Keratinocyte (primary cell): Measurements from ENCODE around the gene IPPK.

Experiments
- EZH2 ChIP-seq: IDR thresholded peaks from one replicate; pipeline ENCODE4 v1.6.1; 2012; ENCODE audit warnings: inconsistent platforms, mild to moderate bottlenecking, low read length, moderate library complexity
- TF ChIP-seq, protein P1 (sequence below), 3 experiments: IDR thresholded peaks in 1 of 3; conservative IDR thresholded peaks in 1 of 3; optimal IDR thresholded peaks in 1 of 3; 2 replicates in 2 of 3; 3 replicates in 1 of 3; pipeline versions ENCODE3 to v1.5.1; 2011; ENCODE audit warnings: low read length in 3 of 3, mild to moderate bottlenecking in 3 of 3, moderate library complexity in 2 of 3, control low read depth in 1 of 3, inconsistent platforms in 1 of 3; ENCODE audit not compliant: insufficient read depth in 2 of 3; ENCODE audit errors: extremely low read depth in 1 of 3

DNA sequence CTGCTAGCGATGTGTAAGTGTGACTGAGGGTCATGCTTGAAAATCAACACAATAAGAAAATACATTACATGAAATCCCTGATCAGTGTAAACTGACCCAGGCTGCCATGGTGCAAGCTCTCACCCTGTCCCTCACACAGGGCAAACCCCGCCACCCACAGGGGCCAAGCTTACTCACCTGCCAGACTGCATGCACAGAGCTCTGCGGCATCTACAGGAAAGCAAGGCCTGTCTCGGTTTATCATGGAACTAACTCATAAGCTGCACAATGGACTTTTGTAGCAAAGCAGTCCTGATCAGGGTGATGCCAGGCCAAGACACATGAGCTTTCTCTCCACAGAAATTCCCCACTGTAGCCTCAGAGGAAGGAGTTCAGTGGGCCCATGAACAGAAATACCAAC is 9.7 kb downstream of the IPPK start:
- no peak for TF ChIP-seq EZH2
- TF ChIP-seq, protein P1, sequence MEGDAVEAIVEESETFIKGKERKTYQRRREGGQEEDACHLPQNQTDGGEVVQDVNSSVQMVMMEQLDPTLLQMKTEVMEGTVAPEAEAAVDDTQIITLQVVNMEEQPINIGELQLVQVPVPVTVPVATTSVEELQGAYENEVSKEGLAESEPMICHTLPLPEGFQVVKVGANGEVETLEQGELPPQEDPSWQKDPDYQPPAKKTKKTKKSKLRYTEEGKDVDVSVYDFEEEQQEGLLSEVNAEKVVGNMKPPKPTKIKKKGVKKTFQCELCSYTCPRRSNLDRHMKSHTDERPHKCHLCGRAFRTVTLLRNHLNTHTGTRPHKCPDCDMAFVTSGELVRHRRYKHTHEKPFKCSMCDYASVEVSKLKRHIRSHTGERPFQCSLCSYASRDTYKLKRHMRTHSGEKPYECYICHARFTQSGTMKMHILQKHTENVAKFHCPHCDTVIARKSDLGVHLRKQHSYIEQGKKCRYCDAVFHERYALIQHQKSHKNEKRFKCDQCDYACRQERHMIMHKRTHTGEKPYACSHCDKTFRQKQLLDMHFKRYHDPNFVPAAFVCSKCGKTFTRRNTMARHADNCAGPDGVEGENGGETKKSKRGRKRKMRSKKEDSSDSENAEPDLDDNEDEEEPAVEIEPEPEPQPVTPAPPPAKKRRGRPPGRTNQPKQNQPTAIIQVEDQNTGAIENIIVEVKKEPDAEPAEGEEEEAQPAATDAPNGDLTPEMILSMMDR (optimal IDR thresholded peaks at IDR 0.05 in 1 of 3, IDR thresholded peaks at IDR 0.05 in 1 of 3, conservative IDR thresholded peaks at IDR 0.05 in 1 of 3; ENCODE audit: extremely low read depth in 1 of 3, insufficient read depth in 2 of 3, low read length in 3 of 3) = no peak
